Right atrium auricular region (tissue), 2 donors: ENCODE measurements around the gene MATK. TPM values are rescaled to one million over a fixed set of nuclear protein-coding genes. Genes with fewer than 3 reads are reported as not detected.

ENCODE experiments used
- DNase-seq: peaks from one replicate; pipeline ENCODE4 v3.0.0-alpha.2; 2019; ENCODE audit warnings: low spot score
- H3K27ac ChIP-seq, 2 donors: fragments of 200-600 bp; sonication (generic); 1 replicate in 1 of 2; 2 replicates in 1 of 2; pipeline ENCODE4 v1.5.1; 2016 to 2019
- H3K27me3 ChIP-seq, 2 donors: fragments of 200-600 bp; sonication (generic); one replicate each; pipeline versions ENCODE4 v1.5.1 to v1.6.0; 2017 to 2019
- H3K36me3 ChIP-seq: fragments of 200-600 bp; sonication (generic); one replicate; pipeline ENCODE4 v1.5.1; 2016
- H3K4me1 ChIP-seq, 2 donors: fragments of 200-600 bp; sonication (generic); one replicate each; pipeline versions ENCODE4 v1.5.1 to v1.6.0; 2017 to 2019
- H3K4me3 ChIP-seq, 2 donors: fragments of 200-600 bp; sonication (generic); 1 replicate in 1 of 2; 2 replicates in 1 of 2; pipeline ENCODE4 v1.5.1; 2017 to 2019; ENCODE audit warnings: mild to moderate bottlenecking in 1 of 2, moderate library complexity in 1 of 2
- H3K9me3 ChIP-seq, 2 donors: fragments of 200-600 bp; sonication (generic); one replicate each; pipeline ENCODE4 v1.5.1; 2019
- total RNA-seq, 2 donors: library from RNA; depleted of rRNA; stranded (reverse); fragments of >200 nt; gene quantifications; one replicate each; pipeline ENCODE4 v1.1.0, GENCODE V29; 2016
- TF ChIP-seq, protein P1 (sequence below), 2 donors: fragments of 200-600 bp; sonication (generic); IDR thresholded peaks; one replicate each; pipeline ENCODE4 v1.5.1; 2019; ENCODE audit warnings: antibody characterized with exemption in 2 of 2

Gene MATK
- total RNA-seq, 2 donors from 2014 or later: 0.26 to 1.5 TPM

DNA sequence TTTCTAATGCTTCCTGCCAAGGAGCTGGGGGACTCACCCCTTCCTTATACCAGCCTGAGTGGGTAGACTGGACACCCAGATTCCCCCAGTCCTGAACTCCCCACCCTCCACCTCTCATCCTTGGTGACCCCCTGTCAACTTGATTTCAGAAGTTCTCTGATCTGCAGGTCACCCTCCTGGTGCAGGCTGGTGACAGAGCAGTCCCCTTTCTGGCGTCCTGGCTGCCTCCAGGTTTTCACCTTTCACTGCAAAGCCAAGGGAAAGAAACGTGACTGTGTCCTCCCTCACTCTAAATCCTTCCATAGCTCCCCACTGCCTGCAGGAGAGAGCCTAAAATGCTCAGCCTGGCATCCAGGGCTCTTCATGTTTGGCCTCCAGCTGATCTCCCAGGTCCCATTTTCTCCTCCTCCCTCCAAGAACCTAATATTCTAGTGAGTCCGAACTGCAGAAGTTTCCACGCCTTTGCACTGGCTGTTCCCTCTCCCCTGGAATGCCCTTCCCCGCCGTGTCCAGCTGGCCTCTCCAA lies 4.1 kb upstream of the MATK start:
- Histone ChIP-seq H3K27me3 (no peaks in the 10 kb centered on the region), H3K4me3 (no peak overlapping the region), H3K4me1 (peaks cover 0 to 8% of the 10 kb centered on the region in 2 donors), H3K27ac (no peak overlapping the region), H3K9me3 (peaks cover 0 to 8% of the 10 kb centered on the region in 2 donors), H3K36me3 (no peaks in the 10 kb centered on the region)
- no peak for DNase-seq
- TF ChIP-seq, protein P1, sequence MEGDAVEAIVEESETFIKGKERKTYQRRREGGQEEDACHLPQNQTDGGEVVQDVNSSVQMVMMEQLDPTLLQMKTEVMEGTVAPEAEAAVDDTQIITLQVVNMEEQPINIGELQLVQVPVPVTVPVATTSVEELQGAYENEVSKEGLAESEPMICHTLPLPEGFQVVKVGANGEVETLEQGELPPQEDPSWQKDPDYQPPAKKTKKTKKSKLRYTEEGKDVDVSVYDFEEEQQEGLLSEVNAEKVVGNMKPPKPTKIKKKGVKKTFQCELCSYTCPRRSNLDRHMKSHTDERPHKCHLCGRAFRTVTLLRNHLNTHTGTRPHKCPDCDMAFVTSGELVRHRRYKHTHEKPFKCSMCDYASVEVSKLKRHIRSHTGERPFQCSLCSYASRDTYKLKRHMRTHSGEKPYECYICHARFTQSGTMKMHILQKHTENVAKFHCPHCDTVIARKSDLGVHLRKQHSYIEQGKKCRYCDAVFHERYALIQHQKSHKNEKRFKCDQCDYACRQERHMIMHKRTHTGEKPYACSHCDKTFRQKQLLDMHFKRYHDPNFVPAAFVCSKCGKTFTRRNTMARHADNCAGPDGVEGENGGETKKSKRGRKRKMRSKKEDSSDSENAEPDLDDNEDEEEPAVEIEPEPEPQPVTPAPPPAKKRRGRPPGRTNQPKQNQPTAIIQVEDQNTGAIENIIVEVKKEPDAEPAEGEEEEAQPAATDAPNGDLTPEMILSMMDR (IDR thresholded peaks at IDR 0.05): no peak

DNA sequence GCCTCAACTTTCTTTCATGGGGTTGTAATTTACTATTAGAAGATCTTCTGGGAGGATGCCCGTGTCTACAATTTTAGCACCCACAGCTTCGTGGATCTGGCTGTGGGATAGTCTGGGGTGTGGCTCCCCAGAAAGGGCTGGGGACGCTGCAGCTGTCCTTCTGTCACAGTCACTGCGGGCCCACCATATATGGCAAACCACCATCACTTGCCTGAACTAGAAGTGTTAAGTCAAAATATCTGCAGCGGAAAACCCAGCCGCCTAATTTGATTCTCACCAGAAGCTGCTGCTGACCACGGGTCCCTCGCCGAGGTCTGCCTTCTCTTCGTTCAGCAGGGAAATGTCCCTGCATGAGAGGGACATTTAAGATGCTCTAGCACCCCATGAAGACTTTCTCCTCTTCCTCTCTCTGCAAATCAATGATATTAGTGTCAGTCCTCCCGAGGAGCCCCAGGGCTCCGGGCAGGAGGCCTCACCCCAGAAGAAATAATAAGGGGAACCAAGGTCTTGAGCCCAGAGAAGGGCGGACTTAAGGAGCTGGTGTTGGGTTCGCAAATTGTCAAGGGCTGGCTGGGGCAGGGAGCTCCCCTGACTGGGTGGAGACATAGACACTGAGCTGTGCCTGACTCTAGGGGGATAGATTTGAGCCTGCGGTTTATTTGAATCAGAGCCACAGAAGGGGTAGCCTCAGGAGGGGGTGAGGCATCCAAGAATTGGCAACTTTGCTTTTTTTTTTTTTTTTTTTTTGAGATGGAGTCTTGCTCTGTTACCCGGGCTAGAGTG lies 3.0 kb upstream of the MATK start:
- Histone ChIP-seq H3K36me3 (no peaks in the 10 kb centered on the region), H3K4me1 (peaks cover 0 to 9% of the 10 kb centered on the region in 2 donors), H3K27me3 (peaks cover 0 to 4% of the 10 kb centered on the region in 2 donors), H3K9me3 (peaks cover 0 to 8% of the 10 kb centered on the region in 2 donors), H3K4me3 (no peak overlapping the region), H3K27ac (no peak overlapping the region)
- DNase-seq: no peak
- TF ChIP-seq, protein P1 (IDR thresholded peaks at IDR 0.05): no peak

DNA sequence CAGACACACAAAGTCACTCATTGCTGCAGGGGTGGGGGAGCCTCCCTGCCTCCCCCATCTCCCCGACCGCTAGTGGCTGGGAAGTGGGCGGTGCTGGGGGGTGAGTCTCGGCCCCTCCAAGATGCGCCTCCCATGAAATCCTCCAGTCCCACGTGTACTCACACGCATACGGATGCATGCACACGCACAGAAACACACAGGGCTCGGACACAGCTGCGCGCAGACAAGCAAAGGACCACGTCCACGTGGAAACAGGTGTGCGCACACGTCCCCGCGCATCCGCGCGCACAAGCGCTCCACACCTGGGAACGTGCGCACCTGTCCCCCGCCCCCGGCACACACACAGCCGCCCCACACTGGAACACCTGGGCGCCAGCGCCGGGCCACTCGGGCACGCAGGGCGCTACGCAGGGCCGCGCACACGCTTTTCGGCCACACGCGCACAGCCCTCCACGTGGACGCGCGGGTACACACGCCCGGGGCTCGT lies 687 bp downstream of the MATK start:
- DNase-seq: no peak
- peaks cover 0 to 9% of the 10 kb centered on the region in 2 donors for H3K4me1 ChIP-seq
- H3K27ac ChIP-seq: no peak overlapping the region
- H3K36me3 ChIP-seq: no peaks in the 10 kb centered on the region
- peak overlapping the region; percentile 23 to 39 for H3K4me3 ChIP-seq
- TF ChIP-seq, protein P1 (IDR thresholded peaks at IDR 0.05): no peak
- peaks cover 17 to 25% of the 10 kb centered on the region in 2 donors for H3K9me3 ChIP-seq
- peaks cover 0 to 7% of the 10 kb centered on the region in 2 donors for H3K27me3 ChIP-seq

DNA sequence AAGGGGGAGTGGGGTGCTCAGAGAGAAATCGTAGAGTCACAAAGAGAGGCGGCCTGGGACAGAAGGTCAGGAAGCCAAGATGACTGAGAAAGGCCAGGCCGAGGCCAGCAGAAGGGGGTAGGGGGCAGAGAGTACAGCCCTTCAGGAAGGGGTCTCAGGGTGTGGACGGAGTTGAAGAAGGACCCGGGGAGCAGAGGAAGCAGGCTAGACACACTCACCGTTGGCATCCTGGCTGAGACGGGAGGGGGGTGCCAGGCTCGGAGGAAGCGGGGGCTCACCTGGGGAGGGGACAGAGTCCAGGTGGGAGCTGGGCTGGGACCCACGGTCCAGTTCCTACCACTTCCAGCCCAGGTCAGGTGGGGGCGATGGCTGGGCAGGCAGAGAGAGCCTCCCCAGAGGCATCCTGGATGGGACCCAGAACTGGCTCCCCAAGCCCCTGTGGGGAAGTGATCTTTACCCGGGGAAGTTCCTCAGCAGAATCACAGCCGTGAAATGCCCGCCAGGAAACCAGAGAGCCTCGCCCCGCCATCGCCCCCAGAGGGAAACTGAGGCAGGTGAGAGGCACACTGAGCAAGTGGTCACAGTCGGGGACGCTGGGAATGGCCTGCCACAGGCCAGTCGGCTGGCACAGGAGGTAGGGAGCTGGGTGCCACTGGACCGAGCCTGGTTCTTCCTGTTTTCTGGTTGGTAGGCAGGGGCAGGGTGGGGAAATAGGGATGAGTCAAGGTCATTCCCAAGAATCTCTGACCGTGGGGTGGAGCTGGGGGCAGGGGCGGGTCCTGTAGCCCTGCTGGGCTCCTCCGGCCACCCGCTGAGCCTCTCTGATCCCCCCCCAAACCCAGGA lies 1.4 kb downstream of the MATK start:
- Histone ChIP-seq H3K4me1 (peaks cover 0 to 9% of the 10 kb centered on the region in 2 donors), H3K4me3 (no peak overlapping the region), H3K27me3 (peaks cover 0 to 7% of the 10 kb centered on the region in 2 donors), H3K36me3 (no peaks in the 10 kb centered on the region), H3K27ac (no peak overlapping the region), H3K9me3 (peaks cover 17 to 26% of the 10 kb centered on the region in 2 donors)
- DNase-seq: no peak
- TF ChIP-seq, protein P1 (IDR thresholded peaks at IDR 0.05): no peak

DNA sequence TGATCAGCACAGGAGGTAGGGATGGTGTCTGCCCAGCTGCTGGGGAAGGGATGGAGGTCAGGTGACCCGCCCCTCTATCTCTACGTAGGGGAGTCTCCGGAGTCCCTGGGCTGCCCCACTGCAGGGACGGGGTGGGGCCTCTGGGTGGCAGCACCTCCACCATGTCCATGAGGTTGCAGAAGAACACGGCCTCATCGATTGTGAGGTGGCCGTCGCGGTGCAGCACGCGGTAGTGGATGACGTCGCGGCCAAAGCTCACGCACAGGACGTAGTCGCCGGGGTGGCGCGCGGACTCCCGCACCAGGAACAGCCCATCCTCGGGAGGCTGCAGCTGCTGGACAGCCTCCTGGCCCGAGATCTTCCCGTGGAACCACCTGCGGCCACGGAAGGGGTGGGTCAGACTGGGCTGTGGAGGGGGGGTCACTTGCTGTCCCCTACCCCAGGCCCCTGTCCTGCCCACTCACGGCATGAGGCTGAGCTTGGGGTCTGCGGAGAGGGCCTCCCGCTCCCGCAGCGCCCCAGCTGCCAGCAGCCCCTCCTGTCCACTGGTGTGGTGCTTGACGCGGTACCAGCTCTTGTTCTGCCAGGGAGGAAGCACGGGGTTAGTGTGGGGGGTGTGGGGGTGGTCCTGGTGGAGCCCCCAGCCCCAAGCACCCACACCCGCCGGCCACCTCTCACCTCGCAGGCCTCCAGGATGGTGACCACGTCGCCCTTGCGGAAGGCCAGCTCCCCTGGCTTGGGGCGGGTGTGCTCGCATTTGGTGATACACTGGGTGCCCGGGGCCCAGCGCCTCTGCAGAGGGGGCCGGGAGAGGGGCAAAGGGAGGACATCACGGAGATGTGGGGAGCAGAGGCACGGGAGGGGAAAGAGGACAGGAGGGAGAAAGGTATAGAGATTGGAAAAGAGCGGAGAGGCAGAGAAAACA lies 2.3 kb downstream of the MATK start:
- peaks cover 0 to 7% of the 10 kb centered on the region in 2 donors for H3K27me3 ChIP-seq
- no peak overlapping the region for H3K4me3 ChIP-seq
- TF ChIP-seq, protein P1 (IDR thresholded peaks at IDR 0.05): peak in 1 of 2 donors; percentile 30

More for the DNA sequence above, 2.3 kb downstream of the MATK start:
- Histone ChIP-seq H3K27ac (no peak overlapping the region), H3K36me3 (no peaks in the 10 kb centered on the region), H3K4me1 (peaks cover 0 to 9% of the 10 kb centered on the region in 2 donors), H3K9me3 (peaks cover 17 to 26% of the 10 kb centered on the region in 2 donors)
- DNase-seq: no peak
